ENCODE results near the gene F13A1. TPM values are rescaled to one million over a fixed set of nuclear protein-coding genes. Genes with fewer than 3 reads are reported as not detected.

Gene F13A1
- total RNA-seq, 4 donors from 2014 or later, result 94.2 to 147 (median 113) TPM

DNA sequence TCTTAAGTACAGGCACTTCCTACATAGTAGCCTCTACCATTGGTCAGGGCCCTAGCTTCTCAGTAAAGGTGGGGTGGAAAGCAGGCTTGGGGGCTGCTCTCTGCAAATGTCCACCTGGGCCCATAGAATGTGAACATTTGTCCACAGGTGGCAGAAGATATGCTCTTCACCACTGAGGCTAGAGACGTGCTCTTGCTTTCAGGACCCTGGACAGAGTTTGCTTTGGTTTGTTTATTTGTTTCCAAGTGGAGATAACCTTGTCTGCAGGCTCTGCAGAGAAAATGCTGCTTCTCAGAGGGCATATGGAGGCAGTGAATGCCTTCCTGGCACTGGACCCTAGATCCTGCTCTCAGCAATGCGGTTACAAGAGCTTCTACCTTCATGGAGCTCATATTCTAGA is 129.0 kb downstream of the F13A1 start:
- Histone ChIP-seq H3K4me3 (no peak overlapping the region), H3K27ac (no peak overlapping the region), H3K36me3 (no peaks in the 10 kb centered on the region), H3K9me3 (peaks cover 0 to under 1% (median 0%) of the 10 kb centered on the region in 4 donors), H3K27me3 (no peaks in the 10 kb centered on the region), H3K4me1 (no peaks in the 10 kb centered on the region)
- WGBS, 2 donors, result 52 to 56% methylated on average over 2 of the region's 2 CpGs
- DNase-seq (ENCODE audit: low spot score in 2 of 2), result no peak
- no peak for TF ChIP-seq POLR2A (IDR thresholded peaks at IDR 0.05)
- no peak for TF ChIP-seq EP300 (IDR thresholded peaks at IDR 0.05)
- TF ChIP-seq, protein P1, sequence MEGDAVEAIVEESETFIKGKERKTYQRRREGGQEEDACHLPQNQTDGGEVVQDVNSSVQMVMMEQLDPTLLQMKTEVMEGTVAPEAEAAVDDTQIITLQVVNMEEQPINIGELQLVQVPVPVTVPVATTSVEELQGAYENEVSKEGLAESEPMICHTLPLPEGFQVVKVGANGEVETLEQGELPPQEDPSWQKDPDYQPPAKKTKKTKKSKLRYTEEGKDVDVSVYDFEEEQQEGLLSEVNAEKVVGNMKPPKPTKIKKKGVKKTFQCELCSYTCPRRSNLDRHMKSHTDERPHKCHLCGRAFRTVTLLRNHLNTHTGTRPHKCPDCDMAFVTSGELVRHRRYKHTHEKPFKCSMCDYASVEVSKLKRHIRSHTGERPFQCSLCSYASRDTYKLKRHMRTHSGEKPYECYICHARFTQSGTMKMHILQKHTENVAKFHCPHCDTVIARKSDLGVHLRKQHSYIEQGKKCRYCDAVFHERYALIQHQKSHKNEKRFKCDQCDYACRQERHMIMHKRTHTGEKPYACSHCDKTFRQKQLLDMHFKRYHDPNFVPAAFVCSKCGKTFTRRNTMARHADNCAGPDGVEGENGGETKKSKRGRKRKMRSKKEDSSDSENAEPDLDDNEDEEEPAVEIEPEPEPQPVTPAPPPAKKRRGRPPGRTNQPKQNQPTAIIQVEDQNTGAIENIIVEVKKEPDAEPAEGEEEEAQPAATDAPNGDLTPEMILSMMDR (IDR thresholded peaks at IDR 0.05), result no peak

DNA sequence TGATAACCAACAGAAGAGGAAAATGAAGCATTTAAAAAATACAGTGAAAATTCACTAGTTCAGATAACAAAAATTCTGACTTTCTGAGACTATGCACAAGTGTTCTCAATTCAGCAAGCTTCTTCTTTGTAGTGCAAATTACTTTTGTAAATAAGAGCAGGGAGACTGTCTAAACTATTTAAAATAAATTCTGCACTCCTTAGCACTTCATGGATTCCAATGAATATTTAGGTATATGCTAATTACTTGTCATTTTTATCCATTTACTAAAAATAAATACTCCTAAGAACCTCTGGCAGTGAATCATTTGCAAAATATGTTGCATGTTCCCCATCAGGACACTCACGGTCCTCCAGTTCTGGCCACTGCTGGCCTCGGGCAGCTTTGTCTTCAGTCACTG is 139.8 kb downstream of the F13A1 start:
- TF ChIP-seq POLR2A (IDR thresholded peaks at IDR 0.05) (no peak), EP300 (IDR thresholded peaks at IDR 0.05) (no peak)
- TF ChIP-seq, protein P1 (IDR thresholded peaks at IDR 0.05), result no peak

DNA sequence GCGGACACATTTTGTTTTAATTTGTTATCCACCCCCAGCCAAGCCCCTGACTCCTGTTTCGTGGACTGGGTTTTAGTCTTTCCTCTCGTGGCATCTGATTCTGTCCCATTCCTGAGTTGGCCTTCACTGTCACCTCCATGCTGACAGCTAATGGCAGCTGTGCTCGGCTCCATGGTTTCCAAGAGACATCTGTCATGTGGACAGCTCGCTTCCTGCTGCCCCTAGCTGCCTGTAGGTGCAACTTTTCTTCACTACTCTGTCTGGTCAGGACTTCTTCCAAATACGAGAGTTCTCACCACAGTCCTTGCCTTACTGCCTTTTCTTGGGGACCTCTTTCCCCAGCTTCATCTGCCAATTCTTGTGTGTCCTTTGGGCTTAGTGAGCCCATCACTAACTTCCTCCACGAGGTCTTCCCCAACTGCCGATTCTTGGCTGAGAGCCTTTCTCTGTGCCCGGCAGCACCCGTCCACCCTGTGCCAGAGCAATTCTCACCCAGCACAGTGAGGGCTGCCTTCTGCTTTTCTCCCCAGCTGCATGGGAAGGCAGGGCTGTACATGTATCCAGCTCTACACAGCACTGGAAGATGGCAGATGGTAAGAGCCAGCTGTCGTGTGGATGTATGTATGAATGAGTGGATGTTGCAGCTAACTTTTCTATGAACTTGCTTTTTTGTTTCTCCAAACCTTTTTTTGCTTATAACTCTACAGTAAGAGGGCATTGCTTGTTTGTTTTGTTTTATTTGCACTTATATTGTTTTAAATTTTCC is 140.4 kb downstream of the F13A1 start:
- H3K27ac ChIP-seq, result no peak overlapping the region
- H3K27me3 ChIP-seq, result no peaks in the 10 kb centered on the region
- no peaks in the 10 kb centered on the region for H3K9me3 ChIP-seq
- no peak for DNase-seq (ENCODE audit: low spot score in 2 of 2)
- WGBS, 2 donors, result 84 to 85% methylated on average over 11 of the region's 11 CpGs
- H3K4me3 ChIP-seq, result no peak overlapping the region
- H3K36me3 ChIP-seq, result no peaks in the 10 kb centered on the region
- no peak for TF ChIP-seq POLR2A (IDR thresholded peaks at IDR 0.05)
- TF ChIP-seq EP300 (IDR thresholded peaks at IDR 0.05), result no peak
- TF ChIP-seq, protein P1 (IDR thresholded peaks at IDR 0.05), result no peak
- H3K4me1 ChIP-seq, result no peaks in the 10 kb centered on the region

More for the DNA sequence above, 139.8 kb downstream of the F13A1 start:
- no peaks in the 10 kb centered on the region for H3K27me3 ChIP-seq
- 59 to 71% methylated on average over 2 of the region's 2 CpGs for WGBS, 2 donors
- H3K4me1 ChIP-seq, result no peaks in the 10 kb centered on the region
- no peak for DNase-seq (ENCODE audit: low spot score in 2 of 2)
- no peaks in the 10 kb centered on the region for H3K9me3 ChIP-seq
- no peak overlapping the region for H3K27ac ChIP-seq
- no peaks in the 10 kb centered on the region for H3K36me3 ChIP-seq
- no peak overlapping the region for H3K4me3 ChIP-seq

DNA sequence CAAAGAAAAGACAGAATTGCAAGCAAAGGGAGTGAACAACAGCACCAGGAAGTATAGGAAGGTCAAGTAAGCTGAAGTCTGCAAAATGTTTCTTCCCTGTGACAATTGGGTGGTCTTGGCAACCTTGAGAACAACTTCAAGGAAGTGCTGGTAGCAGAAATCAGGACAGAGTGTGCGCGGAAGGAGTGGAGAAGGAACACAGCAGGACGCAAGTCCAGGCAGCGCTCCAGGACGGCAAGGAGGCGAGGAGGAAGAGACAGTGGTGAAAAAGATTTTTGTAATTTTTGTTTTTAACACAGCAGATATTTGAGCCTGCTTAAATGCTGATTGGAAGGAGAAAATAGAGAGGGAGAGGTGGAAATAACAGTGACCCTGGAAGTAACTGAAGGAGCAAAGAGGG is 141.7 kb downstream of the F13A1 start:
- Histone ChIP-seq H3K9me3 (no peaks in the 10 kb centered on the region), H3K4me1 (no peaks in the 10 kb centered on the region), H3K36me3 (no peaks in the 10 kb centered on the region), H3K27me3 (no peaks in the 10 kb centered on the region), H3K4me3 (no peak overlapping the region), H3K27ac (no peak overlapping the region)
- no peak for DNase-seq (ENCODE audit: low spot score in 2 of 2)
- no peak for TF ChIP-seq EP300 (IDR thresholded peaks at IDR 0.05)
- TF ChIP-seq, protein P1 (IDR thresholded peaks at IDR 0.05), result no peak
- no peak for TF ChIP-seq POLR2A (IDR thresholded peaks at IDR 0.05)
- WGBS, 2 donors, result 52 to 60% methylated on average over 6 of the region's 6 CpGs

DNA sequence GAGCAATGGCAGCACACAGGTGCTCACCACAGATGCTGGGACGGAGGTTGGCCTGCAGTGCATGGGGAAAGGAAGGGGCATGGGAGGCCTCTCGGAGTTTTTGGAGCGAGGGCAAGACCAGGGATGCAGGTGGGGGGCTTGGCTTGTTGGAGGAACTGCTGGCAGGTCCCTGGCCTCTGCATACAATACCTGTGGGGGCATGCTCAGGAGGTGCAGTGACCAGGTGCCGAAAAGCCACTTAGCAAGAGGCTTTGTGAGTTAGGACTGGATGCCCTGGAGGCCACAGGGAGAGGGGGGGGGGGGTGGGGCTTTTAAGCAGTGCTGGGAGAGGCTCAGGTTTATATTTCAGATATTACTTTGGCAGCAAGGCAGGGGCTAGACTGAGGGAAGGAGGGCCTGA is 142.7 kb downstream of the F13A1 start:
- 86 to 92% methylated on average over 4 of the region's 4 CpGs for WGBS, 2 donors
- TF ChIP-seq EP300 (IDR thresholded peaks at IDR 0.05), result no peak
- TF ChIP-seq POLR2A (IDR thresholded peaks at IDR 0.05), result no peak
- TF ChIP-seq, protein P1 (IDR thresholded peaks at IDR 0.05), result no peak
- Histone ChIP-seq H3K27ac (no peak overlapping the region), H3K4me3 (no peak overlapping the region), H3K4me1 (no peaks in the 10 kb centered on the region), H3K36me3 (no peaks in the 10 kb centered on the region), H3K9me3 (no peaks in the 10 kb centered on the region), H3K27me3 (no peaks in the 10 kb centered on the region)
- no peak for DNase-seq (ENCODE audit: low spot score in 2 of 2)
